HG03442 (cell line): ENCODE measurements around the gene RFC1.
"Not testable (repeated sequence)": the region's sequence is repeated elsewhere in the genome, so short reads cannot be mapped to it uniquely, and the experiment has no call there.

ENCODE experiments used
- ATAC-seq: cut with Tn5 transposase; IDR thresholded peaks from one replicate; pipeline ENCODE4 v1.9.1; 2021; ENCODE audit warnings: mild to moderate bottlenecking, moderate library complexity; ENCODE audit not compliant: unreplicated experiment

The RFC1 gene

GRCh38 chr4:39365830-39366771 lies at the start of gene RFC1:
Gene RFC1, minus strand, starts transcription at chr4:39366362. Its CDS starts 121 bp downstream, at chr4:39366241.
- peak; percentile 74 for ATAC-seq

DNA sequence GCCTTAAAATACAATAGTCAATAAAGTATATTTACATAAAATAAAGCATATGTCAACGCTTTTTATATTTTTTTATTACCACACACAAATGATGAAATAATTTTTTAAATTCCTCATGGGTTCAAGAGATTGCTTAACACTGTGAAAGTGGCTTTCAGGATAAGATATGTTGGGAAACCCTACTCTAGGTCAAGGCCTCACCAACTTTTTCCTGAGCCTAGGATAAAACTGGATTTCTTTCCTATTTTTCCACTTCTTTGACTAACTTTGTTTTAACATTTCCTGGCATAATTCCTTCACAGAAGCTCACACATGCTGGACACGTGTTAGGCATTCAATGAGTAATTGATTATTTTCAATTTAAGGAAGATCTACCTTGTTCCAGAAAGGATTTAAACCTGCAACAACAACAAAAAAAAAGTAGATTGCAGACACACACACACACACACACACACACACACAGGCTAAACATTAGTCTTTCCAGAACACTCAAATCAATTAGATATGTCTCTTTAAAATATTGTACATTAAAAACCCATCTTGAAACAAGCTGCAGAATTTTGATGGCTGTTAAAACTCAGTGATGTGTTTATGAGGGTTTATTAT lies 49.6 kb upstream of the RFC1 start:
- no peak for ATAC-seq

DNA sequence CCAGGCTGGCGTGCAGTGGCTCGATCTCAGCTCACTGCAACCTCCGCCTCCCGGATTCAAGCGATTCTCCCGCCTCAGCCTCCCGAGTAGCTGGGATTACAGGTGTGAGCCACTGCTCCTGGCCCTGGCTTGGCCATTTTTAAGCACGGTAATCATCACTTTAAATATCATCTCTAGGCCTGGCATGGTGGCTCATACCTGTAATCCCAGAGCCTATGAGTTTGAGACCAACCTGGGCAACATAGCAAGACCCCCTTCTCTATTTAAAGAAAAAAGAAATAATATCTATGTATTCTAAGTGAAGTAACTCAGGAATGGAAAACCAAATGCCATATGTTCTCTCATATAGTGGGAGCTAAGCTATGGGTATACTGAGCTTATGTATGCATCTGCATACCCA lies 45.4 kb upstream of the RFC1 start:
- not testable (repeated sequence) for ATAC-seq

- no peak for ATAC-seq
Observed at GRCh38 chr4:39410415-39410814, 44.3 kb upstream of the RFC1 start.

- ATAC-seq: no peak
Observed at GRCh38 chr4:39407584-39407885, 41.4 kb upstream of the RFC1 start.

GRCh38 chr4:39406763-39407583 lies 40.8 kb upstream of the RFC1 start, which contains the start of gene KLB:
Gene KLB, plus strand, starts transcription at chr4:39406930. Its CDS starts 20 bp downstream, at chr4:39406950.
- no peak for ATAC-seq

DNA sequence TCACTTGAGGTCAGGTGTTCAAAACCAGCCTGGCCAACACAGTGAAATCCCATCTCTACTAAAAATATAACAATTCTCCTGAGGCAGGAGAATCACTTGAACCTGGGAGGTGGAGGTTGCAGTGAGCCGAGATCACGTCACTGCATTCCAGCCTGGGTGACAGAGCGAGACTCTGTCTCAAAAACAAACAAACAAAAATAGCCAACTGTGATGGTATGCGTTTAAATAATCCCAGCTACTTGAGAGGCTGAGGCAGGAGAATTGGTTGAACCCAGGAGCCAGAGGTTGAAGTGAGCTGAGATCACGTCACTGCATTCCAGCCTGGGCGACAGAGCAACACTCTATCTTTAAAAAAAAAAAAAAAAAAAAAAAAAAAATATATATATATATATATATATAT lies 35.5 kb upstream of the RFC1 start:
- ATAC-seq: not testable (repeated sequence)

GRCh38 chr4:39394706-39395105 lies 28.5 kb upstream of the RFC1 start:
- no peak for ATAC-seq

DNA sequence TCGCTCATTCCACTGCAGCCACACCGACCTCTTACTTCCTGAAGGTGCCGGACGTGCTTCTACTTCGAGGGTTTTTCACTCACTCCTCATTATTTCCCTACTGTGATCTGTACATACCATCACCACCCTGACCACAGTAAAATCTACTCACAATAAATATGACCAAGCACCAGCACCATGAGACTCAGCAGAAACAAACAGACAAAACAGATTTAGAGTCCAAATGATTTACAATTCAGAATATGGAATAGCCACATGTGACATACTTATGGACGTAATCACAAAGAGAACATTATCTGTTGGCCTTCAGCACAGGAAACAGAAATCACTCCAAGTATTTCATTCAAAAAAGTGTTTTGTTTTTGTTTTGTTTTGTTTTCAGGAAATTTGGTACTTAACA lies 24.4 kb upstream of the RFC1 start:
- ATAC-seq: no peak

DNA sequence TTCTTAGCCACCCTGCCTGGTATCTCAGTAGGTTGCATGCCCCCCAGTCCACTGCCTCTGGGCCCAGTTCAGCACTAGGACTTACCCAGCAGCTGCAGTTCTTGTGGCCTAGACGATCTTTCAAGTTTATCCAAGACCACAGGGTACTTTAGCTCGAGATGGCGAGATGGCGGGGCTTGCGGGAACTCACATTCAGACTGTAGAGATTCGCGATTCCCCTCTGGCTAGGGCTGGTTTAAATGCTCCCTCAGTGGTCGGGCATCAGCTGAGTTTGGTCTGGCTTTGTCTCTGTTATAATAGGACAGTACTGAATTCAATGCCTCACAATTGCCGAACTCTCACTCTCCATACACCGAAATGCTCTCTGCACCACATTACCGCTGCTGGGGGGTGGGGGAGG lies 18.4 kb upstream of the RFC1 start:
- ATAC-seq: no peak

GRCh38 chr4:39383690-39384089 lies 17.5 kb upstream of the RFC1 start:
- no peak for ATAC-seq

- ATAC-seq: no peak
Observed at GRCh38 chr4:39375478-39375877, 9.3 kb upstream of the RFC1 start.

DNA sequence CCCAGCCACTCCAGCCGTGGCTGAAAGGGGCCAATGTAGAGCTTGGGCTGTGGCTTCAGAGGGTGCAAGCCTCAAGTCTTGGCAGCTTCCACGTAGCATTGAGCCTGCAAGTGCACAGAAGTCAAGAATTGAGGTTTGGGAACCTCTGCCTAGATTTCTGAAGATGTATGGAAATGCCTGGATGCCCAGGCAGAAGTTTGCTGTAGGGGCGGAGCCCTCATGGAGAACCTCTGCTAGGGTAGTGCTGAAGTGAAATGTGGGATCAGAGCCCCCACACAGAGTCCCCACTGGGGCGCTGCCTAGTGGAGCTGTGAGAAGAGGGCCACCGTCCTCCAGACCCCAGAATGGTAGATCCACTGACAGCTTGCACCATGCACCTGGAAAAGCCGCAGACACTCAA lies 5.0 kb upstream of the RFC1 start:
- not testable (repeated sequence) for ATAC-seq

- ATAC-seq: no peak
Observed at GRCh38 chr4:39369301-39369700, 3.1 kb upstream of the RFC1 start.

GRCh38 chr4:39367166-39367565 lies 1.0 kb upstream of the RFC1 start:
- ATAC-seq: no peak

DNA sequence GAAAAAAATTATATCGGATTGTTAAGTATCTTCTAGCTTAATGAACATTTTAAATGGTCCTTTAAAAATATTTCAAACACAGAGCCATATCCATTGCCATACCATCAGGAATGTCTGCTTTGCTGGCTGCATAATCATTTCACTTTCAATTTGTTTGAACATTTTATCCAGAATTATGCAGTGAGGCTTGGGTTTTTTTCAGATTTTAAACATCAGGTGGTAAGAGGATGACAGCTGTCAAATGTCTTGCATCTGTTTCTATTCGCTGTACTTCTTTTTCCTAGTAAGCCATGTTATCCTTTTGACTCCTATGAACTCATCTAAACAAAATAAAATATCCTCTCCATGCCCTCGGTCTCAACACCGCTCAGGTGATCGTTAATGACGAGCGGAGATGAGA lies 802 bp downstream of the RFC1 start:
- ATAC-seq: no peak

GRCh38 chr4:39363773-39364393 lies 2.3 kb downstream of the RFC1 start:
- no peak for ATAC-seq

DNA sequence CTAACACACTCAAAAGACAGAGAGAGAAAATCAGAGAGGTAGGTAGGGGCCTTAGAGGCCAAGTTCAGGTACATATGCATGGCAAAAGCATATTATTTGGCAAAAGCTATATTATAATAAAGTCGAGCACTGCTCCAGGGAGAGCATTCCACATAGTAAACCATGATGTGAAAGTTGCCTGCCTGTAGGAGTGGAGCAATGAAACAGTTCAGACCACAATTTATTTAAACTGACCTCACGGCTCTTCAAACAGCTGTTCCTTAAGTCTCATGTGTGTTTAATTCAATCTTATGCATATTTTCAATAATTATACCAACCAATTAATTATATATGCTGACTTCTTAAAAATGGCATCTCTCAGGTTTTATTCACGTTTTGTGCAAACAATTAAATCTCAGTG lies 3.3 kb downstream of the RFC1 start:
- ATAC-seq: no peak

GRCh38 chr4:39360611-39361010 lies 5.6 kb downstream of the RFC1 start:
- peak; percentile 57 for ATAC-seq

GRCh38 chr4:39357002-39357401 lies 9.2 kb downstream of the RFC1 start:
- ATAC-seq: no peak

DNA sequence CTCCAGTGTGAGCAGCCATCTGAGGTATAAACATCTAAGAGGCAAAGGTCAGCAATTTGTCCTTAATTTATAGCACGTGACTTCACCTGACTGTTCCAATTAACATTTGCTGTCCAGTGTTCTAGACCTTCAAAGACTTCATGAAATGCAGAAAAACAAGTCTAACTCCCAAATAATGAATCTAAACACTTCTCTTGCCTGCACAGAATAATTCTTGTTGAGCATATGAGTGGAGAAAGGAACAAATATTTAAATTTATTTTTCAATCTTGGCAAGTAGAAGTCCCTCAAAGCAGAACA lies 12.0 kb downstream of the RFC1 start:
- no peak for ATAC-seq
